ENCODE measurements around the gene PDIA6. TPM values are rescaled to one million over a fixed set of nuclear protein-coding genes. Genes with fewer than 3 reads are reported as not detected.

Gene PDIA6
- total RNA-seq, 1 experiment from 2014 or later: 149 TPM

- Histone ChIP-seq H3K4me1 (ENCODE audit: control insufficient read depth in 1 of 2, insufficient read depth in 2 of 2, low read length in 2 of 2) (peaks cover 0 to 23% of the 10 kb centered on the region in 2 experiments; a peak in 2 of 4 replicates), H3K9me2 (ENCODE audit: insufficient read depth) (no peaks in the 10 kb centered on the region), H3K9me3 (ENCODE audit: control insufficient read depth in 1 of 2, insufficient read depth in 1 of 2, low read depth in 1 of 2, low read length in 2 of 2) (no peaks in the 10 kb centered on the region), H2AFZ (ENCODE audit: low read depth, low read length, poor library complexity, severe bottlenecking) (no peak overlapping the region), H4K20me1 (ENCODE audit: insufficient read depth) (no peaks in the 10 kb centered on the region), H3K9ac (ENCODE audit: low read length) (no peak overlapping the region), H3K27ac (ENCODE audit: low read depth, low read length) (no peak overlapping the region), H3K27me3 (ENCODE audit: insufficient read depth, low read length) (no peaks in the 10 kb centered on the region), H3K4me2 (ENCODE audit: low read length) (peak overlapping the region; percentile 59), H3K79me2 (ENCODE audit: insufficient read depth, low read length) (no peaks in the 10 kb centered on the region), H3K4me3 (replicated peaks in 1 of 2; ENCODE audit: low read depth in 1 of 2, low read length in 2 of 2) (no peak overlapping the region), H3K36me3 (ENCODE audit: control insufficient read depth in 1 of 2, insufficient read depth in 2 of 2, low read length in 2 of 2) (no peaks in the 10 kb centered on the region)
- no peak for TF ChIP-seq POLR2AphosphoS5 (IDR thresholded peaks at IDR 0.05; ENCODE audit: low read depth, low read length)
- no peak for TF ChIP-seq ELF1 (IDR thresholded peaks at IDR 0.05; ENCODE audit: borderline replicate concordance, low read depth)
- peak; percentile 91 to 98 (median 98) for TF ChIP-seq CTCF (IDR thresholded peaks at IDR 0.05 in 2 of 3, conservative IDR thresholded peaks at IDR 0.05 in 1 of 3; ENCODE audit: borderline replicate concordance in 1 of 3, insufficient read depth in 1 of 3, low read depth in 2 of 3, low read length in 2 of 3)
- peak; percentile 88 for TF ChIP-seq MAX (IDR thresholded peaks at IDR 0.05)
- peak; percentile 12 for TF ChIP-seq YY1 (IDR thresholded peaks at IDR 0.05; ENCODE audit: extremely low read depth, insufficient replicate concordance, low read depth, low read length)
- TF ChIP-seq RAD21 (IDR thresholded peaks at IDR 0.05; ENCODE audit: low read depth): peak; percentile 99
- no peak for TF ChIP-seq CBX3 (IDR thresholded peaks at IDR 0.05; ENCODE audit: low read depth)
- TF ChIP-seq REST (IDR thresholded peaks at IDR 0.05; ENCODE audit: low read depth): no peak
- ChIA-PET CTCF (interaction anchor here (0.6 to 6.6 kb wide), 26 partner anchors 9 to 752 kb away, joined by 3 to 173 read pairs (median 4); partner anchors contain the start of genes PDIA6 and SLC66A3), POLR2A (interaction anchor here (1.2 to 1.7 kb wide), 2 partner anchors 292 to 298 kb away, joined by 8 to 10 read pairs; no protein-coding TSS in a partner anchor), RAD21 (ENCODE audit: low non-redundant PET in 1 of 2, low total read pairs in 2 of 2, uncharacterized antibody in 2 of 2, unreplicated experiment in 2 of 2) (interaction anchor here (1.0 to 2.3 kb wide), 7 partner anchors 123 to 300 kb away, joined by 4 to 13 read pairs (median 8); a partner anchor contains a TSS)
- peak; percentile 81 for ATAC-seq
- intact Hi-C loops (cut with micrococcal nuclease): loop anchor here (1.0 to 10.0 kb wide), 5 partner anchors 123 to 750 kb away; no protein-coding TSS in a partner anchor
- peak; percentile 69 for DNase-seq (ENCODE audit: low read depth, low spot score)
- no TSS peak for BruUV-seq (replicated peaks)
Measured at GRCh38 chr2:10832203-10832936, 19.8 kb upstream of the PDIA6 start.
